K562 (cell line): Measurements from ENCODE around the gene ZCWPW1. TPM values are rescaled to one million over a fixed set of nuclear protein-coding genes. Genes with fewer than 3 reads are reported as not detected.

Experiments used
- ATAC-seq: fragments of 200-7000 bp; cut with Tn5 transposase; 3 replicates; pipeline ENCODE4 v1.9.1; 2020; ENCODE audit warnings: moderate library complexity
- BruUV-seq: library from RNA; stranded (reverse); fragments of 400-500 nt; replicated peaks from 2 replicates; lab custom pipeline; 2021; lab: Mats Ljungman, UMichigan
- CTCF ChIA-PET: fragments of 300-600 bp; formaldehyde crosslinking; extraction: SDS; loops from one replicate; lab custom pipeline; 2021; ENCODE audit warnings: low intra/inter-chr PET ratio; lab: Yijun Ruan, JAX
- POLR2A ChIA-PET: fragments of 300-600, 350-650 bp; sonication (Branson Sonifier 250); formaldehyde crosslinking; extraction: SDS; loops from one replicate; lab custom pipeline; 2021; ENCODE audit warnings: antibody characterized with exemption, inconsistent platforms; lab: Yijun Ruan, JAX
- DNase-seq, 4 experiments: peaks; one replicate each; pipeline versions ENCODE4 v3.0.0 to v3.0.0-alpha.2; 2011 to 2018; ENCODE audit warnings: low spot score in 3 of 4, mixed read lengths in 3 of 4; ENCODE audit errors: extremely low read depth in 1 of 4
- FAIRE-seq: peaks from 2 replicates; lab custom pipeline; 2011; peaks lifted over from hg19 to GRCh38; lab: Jason Lieb, UNC
- H2AFZ ChIP-seq: 2 replicates; pipeline ENCODE4 v1.6.0; 2011; ENCODE audit warnings: low read depth, low read length, control low read depth, inconsistent platforms
- H3K27ac ChIP-seq: fragments of 200-600 bp; 3 replicates; pipeline ENCODE4 v1.8.0; 2011; ENCODE audit warnings: low read depth, mild to moderate bottlenecking, control low read depth, inconsistent platforms, low read length, moderate library complexity, mixed read lengths; ENCODE audit errors: extremely low read depth
- H3K27me3 ChIP-seq, 2 experiments: fragments of 300-600 bp in 1 of 2; 2 replicates in 1 of 2; 3 replicates in 1 of 2; pipeline versions ENCODE4 v1.6.0 to v1.8.0; 2011; ENCODE audit warnings: inconsistent platforms in 2 of 2, low read length in 2 of 2, mild to moderate bottlenecking in 1 of 2, mixed read lengths in 1 of 2, moderate library complexity in 1 of 2; ENCODE audit not compliant: control insufficient read depth in 2 of 2, insufficient read depth in 2 of 2
- H3K36me3 ChIP-seq: fragments of 300-600 bp; 3 replicates; pipeline ENCODE4 v1.8.0; 2011; ENCODE audit warnings: mild to moderate bottlenecking, low read length, inconsistent platforms; ENCODE audit not compliant: control insufficient read depth, insufficient read depth
- H3K4me1 ChIP-seq, 2 experiments: fragments of 200-600 bp in 1 of 2; replicated peaks in 1 of 2; 2 replicates in 1 of 2; 3 replicates in 1 of 2; pipeline versions ENCODE4 v1.5.1 to v1.8.0; 2011; ENCODE audit warnings: inconsistent platforms in 2 of 2, low read length in 2 of 2, mild to moderate bottlenecking in 1 of 2, mixed read lengths in 1 of 2, moderate library complexity in 1 of 2; ENCODE audit not compliant: control insufficient read depth in 2 of 2, insufficient read depth in 2 of 2
- H3K4me2 ChIP-seq: 2 replicates; pipeline ENCODE4 v1.6.1; 2011; ENCODE audit warnings: low read length, control low read depth, inconsistent platforms, mixed read lengths; ENCODE audit not compliant: insufficient read depth
- H3K4me3 ChIP-seq: fragments of 200-600 bp; sonication (generic), shearing (Covaris generic); 2 replicates; pipeline ENCODE4 v1.5.1; 2016; ENCODE audit warnings: control low read depth, inconsistent platforms
- H3K79me2 ChIP-seq: fragments of 200-600 bp; 3 replicates; pipeline ENCODE4 v1.8.0; 2011; ENCODE audit warnings: low read length, inconsistent platforms; ENCODE audit not compliant: control insufficient read depth, insufficient read depth
- H3K9ac ChIP-seq, 2 experiments: 2 replicates each; pipeline versions ENCODE4 v1.6.0 to v1.6.1; 2011; ENCODE audit warnings: low read depth in 2 of 2, low read length in 2 of 2, control low read depth in 1 of 2, inconsistent platforms in 1 of 2, mild to moderate bottlenecking in 1 of 2, mixed read lengths in 1 of 2; ENCODE audit not compliant: insufficient read depth in 1 of 2
- H3K9me1 ChIP-seq: one replicate; pipeline ENCODE4 v1.6.0; 2011; ENCODE audit warnings: inconsistent platforms, mild to moderate bottlenecking, low read length, moderate library complexity; ENCODE audit not compliant: control insufficient read depth, insufficient read depth
- H3K9me3 ChIP-seq: replicated peaks from 2 replicates; pipeline ENCODE4 v1.5.1; 2011; ENCODE audit warnings: low read depth, low read length, inconsistent platforms; ENCODE audit not compliant: control insufficient read depth, insufficient read depth
- H4K20me1 ChIP-seq: replicated peaks from 2 replicates; pipeline ENCODE4 v1.6.1; 2011; ENCODE audit warnings: low read length, inconsistent platforms, mixed read lengths; ENCODE audit not compliant: control insufficient read depth, insufficient read depth
- CUX1 ChIP-seq: fragments of 200-800 bp; sonication (Bioruptor generic); IDR thresholded peaks from 2 replicates; pipeline ENCODE4 v1.6.1; 2016; ENCODE audit warnings: missing genetic modification characterization, missing compliant biosample characterization
- FOXM1 ChIP-seq, 2 experiments: fragments of 450-650 bp in 1 of 2; sonication (generic) in 1 of 2; formaldehyde crosslinking in 1 of 2; IDR thresholded peaks; 2 replicates each; pipeline versions ENCODE4 v1.6.1 to v1.9.0; 2017 to 2022; ENCODE audit warnings: low read depth in 2 of 2, mild to moderate bottlenecking in 2 of 2, missing genetic modification reagents in 1 of 2, moderate library complexity in 1 of 2
- TBP ChIP-seq: optimal IDR thresholded peaks from 2 replicates; pipeline ENCODE3; 2011; ENCODE audit warnings: low read depth, low read length, improper control_type of control experiment
- ZEB2 ChIP-seq: fragments of 450-650 bp; IDR thresholded peaks from 2 replicates; pipeline ENCODE4 v1.6.1; 2016
- ZNF407 ChIP-seq: fragments of 450-650 bp; IDR thresholded peaks from 2 replicates; pipeline ENCODE4 v1.6.1; 2016; ENCODE audit warnings: low read depth
- WGBS: fragments of 100-300 bp; shearing (Covaris generic); methylation state at CpG from one replicate; pipeline ENCODE4 v1.1.6; 2016; ENCODE audit warnings: low coverage, mixed read lengths; ENCODE audit not compliant: insufficient coverage; ENCODE audit errors: missing lambda C conversion rate; 5-methylcytosine and 5-hydroxymethylcytosine counted together
- in situ Hi-C: fragments of 300-500 bp; cut with MboI; formaldehyde crosslinking; loops from 4 replicates; pipeline ENCODE4 v1.15.0; 2018; ENCODE audit warnings: inconsistent platforms, mixed read lengths
- intact Hi-C: fragments of 100-400 bp; cut with micrococcal nuclease; formaldehyde crosslinking; loops from 2 replicates; pipeline ENCODE4 v1.14.2; 2022
- polyA plus RNA-seq, 8 experiments: library from polyadenylated mRNA; depleted of rRNA in 4 of 8; stranded (reverse) in 5 of 8; unstranded in 3 of 8; fragments of >200 nt; fragmentation: Nextera tagmentation in 2 of 8; fragmentation: Illumina TruSeq in 1 of 8; extraction: Ambion mirVana in 2 of 8; extraction: Trizol in 1 of 8; gene quantifications; 2 replicates each; pipeline versions ENCODE4 v1.2.1 to v1.2.3, GENCODE V29; 2011 to 2014; ENCODE audit warnings: inconsistent platforms in 1 of 8, missing spikeins in 1 of 8
- total RNA-seq, 7 experiments: library from RNA; depleted of rRNA in 6 of 7; stranded (reverse); fragments of >200 nt in 6 of 7; fragmentation: Illumina TruSeq in 2 of 7; extraction: Trizol in 2 of 7; gene quantifications; 2 replicates each; pipeline versions ENCODE4 v1.2.1 to v1.2.3, GENCODE V29; 2011 to 2021; ENCODE audit warnings: low replicate concordance in 1 of 7
- TF ChIP-seq, protein P1 (sequence below), 3 experiments: fragments of 200-800 bp in 1 of 3; sonication (Bioruptor generic) in 1 of 3; sonication (generic) in 1 of 3; formaldehyde crosslinking in 1 of 3; IDR thresholded peaks; 2 replicates each; pipeline versions ENCODE4 v1.6.1 to v1.8.0; 2016 to 2022; ENCODE audit warnings: mild to moderate bottlenecking in 2 of 3, missing compliant biosample characterization in 2 of 3, missing genetic modification characterization in 2 of 3, missing genetic modification reagents in 1 of 3

Gene ZCWPW1
- total and polyA plus RNA-seq, 9 of the 15 experiments (the other 6 are each of a cell fraction or from before 2014, with no cell fraction given) = 0.18 to 1.7 (median 1.2) TPM

DNA sequence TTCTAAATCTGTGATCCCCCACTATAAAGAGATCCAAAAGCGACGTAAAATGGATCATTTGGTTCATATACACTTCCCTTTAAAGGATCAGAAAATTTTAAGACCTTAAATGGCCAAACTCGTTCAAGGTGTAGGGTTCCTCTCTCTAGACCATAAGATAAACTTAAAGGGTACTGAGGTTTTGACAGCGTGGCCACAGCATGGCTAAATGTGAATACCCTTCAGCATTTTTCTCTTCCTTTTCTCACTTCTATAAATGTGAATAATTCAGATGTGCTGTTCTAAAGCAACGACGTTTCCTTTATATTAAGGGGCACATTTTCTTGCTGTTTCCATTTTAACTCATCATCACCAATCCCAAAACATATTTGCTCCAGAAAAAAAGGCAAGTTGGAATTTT is 5.2 kb downstream of the ZCWPW1 start:
- peaks cover 4% of the 10 kb centered on the region; the same call in 1 of the 2 replicates for H3K9me3 ChIP-seq
- no peak overlapping the region for H2AFZ ChIP-seq
- H3K4me2 ChIP-seq = no peak overlapping the region
- intact Hi-C loops = no loop called here
- H4K20me1 ChIP-seq = no peaks in the 10 kb centered on the region
- in situ Hi-C loops = no loop called here
- no peaks in the 10 kb centered on the region for H3K79me2 ChIP-seq
- FAIRE-seq (no peak), DNase-seq (no peak), ATAC-seq (no peak)
- no peak overlapping the region for H3K4me3 ChIP-seq
- no peaks in the 10 kb centered on the region for H3K27me3 ChIP-seq
- H3K9ac ChIP-seq = no peak overlapping the region
- CTCF ChIA-PET = no interaction called here
- H3K9me1 ChIP-seq = no peaks in the 10 kb centered on the region
- 62% methylated on average over 6 of the region's 6 CpGs for WGBS
- no peaks in the 10 kb centered on the region for H3K36me3 ChIP-seq
- BruUV-seq = no TSS peak
- peaks cover 3 to 8% of the 10 kb centered on the region in 2 experiments; a peak in 4 of 5 replicates for H3K4me1 ChIP-seq
- no peak overlapping the region for H3K27ac ChIP-seq
- POLR2A ChIA-PET = no interaction called here
- TF ChIP-seq TBP = no peak
- TF ChIP-seq CUX1 = no peak
- no peak for TF ChIP-seq ZNF407
- no peak for TF ChIP-seq FOXM1 (IDR thresholded peaks at IDR 0.05; ENCODE audit: low read depth)
- TF ChIP-seq FOXM1 (CRISPR knock-in tag; IDR thresholded peaks at IDR 0.05; ENCODE audit: low read depth) = no peak
- TF ChIP-seq, protein P1, sequence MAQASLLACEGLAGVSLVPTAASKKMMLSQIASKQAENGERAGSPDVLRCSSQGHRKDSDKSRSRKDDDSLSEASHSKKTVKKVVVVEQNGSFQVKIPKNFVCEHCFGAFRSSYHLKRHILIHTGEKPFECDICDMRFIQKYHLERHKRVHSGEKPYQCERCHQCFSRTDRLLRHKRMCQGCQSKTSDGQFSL (CRISPR knock-in tag; IDR thresholded peaks at IDR 0.05) = no peak
- TF ChIP-seq, protein P1 (tag; IDR thresholded peaks at IDR 0.05) = no peak
- no peak for TF ChIP-seq ZEB2
